GM23248 (cell line): ENCODE results near the gene IKBKG. TPM values are rescaled to one million over a fixed set of nuclear protein-coding genes. Genes with fewer than 3 reads are reported as not detected.

Experiments
- DNase-seq: peaks from one replicate; pipeline ENCODE4 v3.0.0-alpha.2; 2015
- H2AFZ ChIP-seq: fragments of 200-600 bp; sonication (generic); 2 replicates; pipeline ENCODE4 v1.6.1; 2016; ENCODE audit warnings: antibody characterized with exemption
- H3F3A ChIP-seq: fragments of 200-600 bp; sonication (generic); 2 replicates; pipeline ENCODE4 v1.6.1; 2016; ENCODE audit warnings: mild to moderate bottlenecking, antibody characterized with exemption, mixed run types; ENCODE audit not compliant: insufficient read depth
- H3K27ac ChIP-seq: fragments of 200-600 bp; sonication (generic); 2 replicates; pipeline ENCODE4 v1.5.1; 2016; ENCODE audit warnings: mild to moderate bottlenecking
- H3K27me3 ChIP-seq: fragments of 200-600 bp; sonication (generic); replicated peaks from 2 replicates; pipeline ENCODE4 v1.6.1; 2016; ENCODE audit warnings: mild to moderate bottlenecking; ENCODE audit not compliant: insufficient read depth
- H3K36me3 ChIP-seq: fragments of 200-600 bp; sonication (generic); 2 replicates; pipeline ENCODE4 v1.6.1; 2016; ENCODE audit warnings: low read depth, mild to moderate bottlenecking
- H3K4me1 ChIP-seq: fragments of 200-600 bp; sonication (generic); 2 replicates; pipeline ENCODE4 v1.6.1; 2016; ENCODE audit warnings: mild to moderate bottlenecking; ENCODE audit not compliant: insufficient read depth
- H3K4me2 ChIP-seq: fragments of 200-600 bp; sonication (generic); one replicate; pipeline ENCODE4 v1.6.1; 2016; ENCODE audit warnings: mild to moderate bottlenecking; ENCODE audit not compliant: unreplicated experiment
- H3K4me3 ChIP-seq: fragments of 200-600 bp; sonication (generic); 2 replicates; pipeline ENCODE4 v1.5.1; 2016; ENCODE audit warnings: mild to moderate bottlenecking
- H3K79me2 ChIP-seq: fragments of 200-600 bp; sonication (generic); 2 replicates; pipeline ENCODE4 v1.6.1; 2016; ENCODE audit warnings: mild to moderate bottlenecking; ENCODE audit not compliant: insufficient read depth
- H3K9ac ChIP-seq: fragments of 200-600 bp; sonication (generic); 2 replicates; pipeline ENCODE4 v1.6.1; 2016; ENCODE audit warnings: mild to moderate bottlenecking
- H3K9me2 ChIP-seq: fragments of 200-600 bp; sonication (generic); 2 replicates; pipeline ENCODE4 v1.6.1; 2016; ENCODE audit warnings: mixed run types, mild to moderate bottlenecking, moderate library complexity; ENCODE audit not compliant: insufficient read depth
- H3K9me3 ChIP-seq: fragments of 200-600 bp; sonication (generic); one replicate; pipeline ENCODE4 v1.6.1; 2017; ENCODE audit warnings: low read depth
- H4K20me1 ChIP-seq: fragments of 200-600 bp; sonication (generic); 2 replicates; pipeline ENCODE4 v1.6.0; 2016; ENCODE audit not compliant: insufficient read depth
- EZH2 ChIP-seq: fragments of 200-600 bp; sonication (generic); IDR thresholded peaks from 2 replicates; pipeline ENCODE4 v1.6.1; 2018; ENCODE audit warnings: antibody characterized with exemption, mild to moderate bottlenecking; ENCODE audit not compliant: insufficient read depth, poor library complexity, severe bottlenecking
- EZH2phosphoT487 ChIP-seq: fragments of 200-600 bp; sonication (generic); IDR thresholded peaks from 2 replicates; pipeline ENCODE4 v1.6.1; 2018; ENCODE audit warnings: antibody characterized with exemption, moderate library complexity, mild to moderate bottlenecking, low read depth; ENCODE audit not compliant: insufficient read depth
- WGBS, 2 experiments: methylation state at CpG; one replicate each; pipeline ENCODE4 v1.1.6; 2015 to 2017; ENCODE audit warnings: low lambda C conversion rate in 2 of 2, low coverage in 1 of 2; ENCODE audit errors: missing lambda C conversion rate in 2 of 2; 5-methylcytosine and 5-hydroxymethylcytosine counted together
- in situ Hi-C: fragments of 300-500 bp; cut with MboI; formaldehyde crosslinking; loops from 2 replicates; pipeline ENCODE4 v1.15.0; 2020
- polyA plus RNA-seq: library from polyadenylated mRNA; unstranded; fragments of >200 nt; fragmentation: Nextera tagmentation; extraction: Ambion mirVana; gene quantifications from 2 replicates; pipeline ENCODE4 v1.2.1, GENCODE V29; 2016
- total RNA-seq: library from RNA; depleted of rRNA; stranded (reverse); fragments of >200 nt; shearing (Covaris generic); gene quantifications from 2 replicates; pipeline ENCODE4 v1.2.3, GENCODE V29; 2014

IKBKG gene
- total and polyA plus RNA-seq, 2 experiments from 2014 or later, result 25.9 to 26.2 TPM

GRCh38 chrX:154509455-154509854, 38.0 kb upstream of the IKBKG start:
- H3K79me2 ChIP-seq, result 0 out of 2 replicates have a peak, but pooled peaks cover under 1% of the 10 kb centered on the region
- no peaks in the 10 kb centered on the region for H4K20me1 ChIP-seq
- H3K9me2 ChIP-seq, result no peaks in the 10 kb centered on the region
- H3K27me3 ChIP-seq, result no peaks in the 10 kb centered on the region
- H3K9ac ChIP-seq, result no peak overlapping the region
- 80% methylated on average over 5 of the region's 5 CpGs for WGBS, 2 experiments
- H2AFZ ChIP-seq, result no peak overlapping the region
- H3K4me2 ChIP-seq, result no peak overlapping the region
- no peak for DNase-seq
- no peak for TF ChIP-seq EZH2phosphoT487
- TF ChIP-seq EZH2, result no peak
- no peaks in the 10 kb centered on the region for H3F3A ChIP-seq
- H3K36me3 ChIP-seq, result no peaks in the 10 kb centered on the region
- in situ Hi-C loops, result no loop called here
- H3K9me3 ChIP-seq, result no peaks in the 10 kb centered on the region
- H3K4me3 ChIP-seq, result no peak overlapping the region
- peaks cover 11% of the 10 kb centered on the region for H3K4me1 ChIP-seq
- H3K27ac ChIP-seq, result no peak overlapping the region

DNA sequence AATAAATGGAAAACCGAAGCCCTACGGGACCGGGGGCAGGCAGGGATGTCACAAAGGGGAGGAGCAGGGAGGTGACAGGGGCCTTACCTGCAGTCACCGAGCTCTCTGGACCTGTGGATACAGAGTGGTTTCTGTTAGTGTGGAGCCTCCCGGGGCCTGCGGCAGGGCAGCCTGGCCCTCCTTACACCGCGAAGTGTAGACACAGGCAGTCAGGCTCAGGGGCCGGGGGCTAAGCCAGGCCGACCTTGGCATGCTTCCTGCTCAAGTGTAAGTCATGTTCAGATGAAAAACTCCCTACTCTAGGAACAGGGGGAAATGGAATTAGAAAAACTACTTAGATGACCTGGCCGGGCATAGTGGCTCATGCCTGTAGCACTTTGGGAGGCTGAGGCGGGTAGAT, 35.7 kb upstream of the IKBKG start:
- TF ChIP-seq EZH2phosphoT487, result no peak
- no peak for TF ChIP-seq EZH2
- Histone ChIP-seq H3K4me1 (no peaks in the 10 kb centered on the region), H3F3A (no peaks in the 10 kb centered on the region; the same call in 1 of the 2 replicates), H3K36me3 (no peaks in the 10 kb centered on the region), H3K4me2 (no peak overlapping the region), H3K4me3 (no peak overlapping the region), H3K9me3 (no peaks in the 10 kb centered on the region), H3K79me2 (peaks cover 15% of the 10 kb centered on the region), H3K9ac (no peak overlapping the region), H4K20me1 (no peaks in the 10 kb centered on the region), H3K27ac (no peak overlapping the region), H2AFZ (no peak overlapping the region), H3K9me2 (no peaks in the 10 kb centered on the region), H3K27me3 (no peaks in the 10 kb centered on the region)
- DNase-seq, result no peak
- WGBS, 2 experiments, result 81 to 87% methylated on average over 3 to 10 of the region's 12 CpGs
- in situ Hi-C loops, result no loop called here

- H3K4me2 ChIP-seq, result no peak overlapping the region
- TF ChIP-seq EZH2phosphoT487, result no peak
- no peak for TF ChIP-seq EZH2
- no peaks in the 10 kb centered on the region for H3K9me2 ChIP-seq
- no peaks in the 10 kb centered on the region for H3K9me3 ChIP-seq
- H3K27me3 ChIP-seq, result no peaks in the 10 kb centered on the region
- H3K36me3 ChIP-seq, result no peaks in the 10 kb centered on the region
- no peaks in the 10 kb centered on the region for H3K4me1 ChIP-seq
- 99 to 100% methylated on average over 8 to 12 of the region's 16 CpGs for WGBS, 2 experiments
- H3F3A ChIP-seq, result no peaks in the 10 kb centered on the region; the same call in 1 of the 2 replicates
- in situ Hi-C loops, result no loop called here
- no peak overlapping the region for H3K9ac ChIP-seq
- DNase-seq, result no peak
- no peak overlapping the region for H3K27ac ChIP-seq
- H3K4me3 ChIP-seq, result no peak overlapping the region
- H4K20me1 ChIP-seq, result no peaks in the 10 kb centered on the region
- H3K79me2 ChIP-seq, result peaks cover 15% of the 10 kb centered on the region
- H2AFZ ChIP-seq, result no peak overlapping the region
These were observed 34.4 kb upstream of the IKBKG start for GRCh38 chrX:154512879-154513553.

- TF ChIP-seq EZH2 (no peak), EZH2phosphoT487 (no peak)
- WGBS, 2 experiments, result 65 to 67% methylated on average over 2 of the region's 2 CpGs
- H3K4me3 ChIP-seq, result no peak overlapping the region
These were observed 33.7 kb upstream of the IKBKG start for GRCh38 chrX:154513716-154514115.

More at GRCh38 chrX:154513716-154514115, 33.7 kb upstream of the IKBKG start:
- H4K20me1 ChIP-seq, result no peaks in the 10 kb centered on the region
- no peak overlapping the region for H2AFZ ChIP-seq
- H3K36me3 ChIP-seq, result no peaks in the 10 kb centered on the region
- no peaks in the 10 kb centered on the region for H3K4me1 ChIP-seq
- H3K9me3 ChIP-seq, result no peaks in the 10 kb centered on the region
- H3F3A ChIP-seq, result no peaks in the 10 kb centered on the region; the same call in 1 of the 2 replicates
- in situ Hi-C loops, result no loop called here
- H3K4me2 ChIP-seq, result no peak overlapping the region
- H3K79me2 ChIP-seq, result peaks cover 15% of the 10 kb centered on the region
- H3K9me2 ChIP-seq, result no peaks in the 10 kb centered on the region
- no peak for DNase-seq
- no peak overlapping the region for H3K27ac ChIP-seq
- H3K27me3 ChIP-seq, result no peaks in the 10 kb centered on the region
- H3K9ac ChIP-seq, result no peak overlapping the region
